Measurements from ENCODE around the gene POMZP3.
"Not testable (repeated sequence)": the region's sequence is repeated elsewhere in the genome, so short reads cannot be mapped to it uniquely, and the experiment has no call there.

GRCh38 chr7:76575919-76576655, 51.0 kb downstream of the POMZP3 start:
- TF ChIP-seq, protein P1, sequence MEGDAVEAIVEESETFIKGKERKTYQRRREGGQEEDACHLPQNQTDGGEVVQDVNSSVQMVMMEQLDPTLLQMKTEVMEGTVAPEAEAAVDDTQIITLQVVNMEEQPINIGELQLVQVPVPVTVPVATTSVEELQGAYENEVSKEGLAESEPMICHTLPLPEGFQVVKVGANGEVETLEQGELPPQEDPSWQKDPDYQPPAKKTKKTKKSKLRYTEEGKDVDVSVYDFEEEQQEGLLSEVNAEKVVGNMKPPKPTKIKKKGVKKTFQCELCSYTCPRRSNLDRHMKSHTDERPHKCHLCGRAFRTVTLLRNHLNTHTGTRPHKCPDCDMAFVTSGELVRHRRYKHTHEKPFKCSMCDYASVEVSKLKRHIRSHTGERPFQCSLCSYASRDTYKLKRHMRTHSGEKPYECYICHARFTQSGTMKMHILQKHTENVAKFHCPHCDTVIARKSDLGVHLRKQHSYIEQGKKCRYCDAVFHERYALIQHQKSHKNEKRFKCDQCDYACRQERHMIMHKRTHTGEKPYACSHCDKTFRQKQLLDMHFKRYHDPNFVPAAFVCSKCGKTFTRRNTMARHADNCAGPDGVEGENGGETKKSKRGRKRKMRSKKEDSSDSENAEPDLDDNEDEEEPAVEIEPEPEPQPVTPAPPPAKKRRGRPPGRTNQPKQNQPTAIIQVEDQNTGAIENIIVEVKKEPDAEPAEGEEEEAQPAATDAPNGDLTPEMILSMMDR (IDR thresholded peaks at IDR 0.05; ENCODE audit: poor library complexity, severe bottlenecking) = not testable (repeated sequence)
- TF ChIP-seq POLR2AphosphoS5 (IDR thresholded peaks at IDR 0.05); EZH2 (IDR thresholded peaks at IDR 0.05; ENCODE audit: borderline replicate concordance, insufficient read depth, low read length, poor library complexity, severe bottlenecking); EP300 (conservative IDR thresholded peaks at IDR 0.05; ENCODE audit: poor library complexity, severe bottlenecking); REST (IDR thresholded peaks at IDR 0.05; ENCODE audit: borderline replicate concordance); RAD21 (conservative IDR thresholded peaks at IDR 0.05); SMC3 (conservative IDR thresholded peaks at IDR 0.05; ENCODE audit: poor library complexity); MXI1 (conservative IDR thresholded peaks at IDR 0.05; ENCODE audit: poor library complexity, severe bottlenecking): not testable (repeated sequence)
